ENCODE measurements around the gene UVRAG. TPM values are rescaled to one million over a fixed set of nuclear protein-coding genes. Genes with fewer than 3 reads are reported as not detected.

UVRAG gene
- total RNA-seq, 1 experiment from 2014 or later = 13.0 TPM

GRCh38 chr11:75900848-75901247 is 85.8 kb downstream of the UVRAG start:
- H3K4me1 ChIP-seq (ENCODE audit: insufficient read depth, low read length) = no peaks in the 10 kb centered on the region
- DNase-seq = no peak
- H3K27me3 ChIP-seq (ENCODE audit: low read length) = no peaks in the 10 kb centered on the region
- H4K20me1 ChIP-seq (ENCODE audit: low read length) = no peaks in the 10 kb centered on the region
- ATAC-seq = no peak
- intact Hi-C loops (cut with micrococcal nuclease) = no loop called here
- no TSS peak for BruUV-seq (replicated peaks)
- H3K36me3 ChIP-seq (ENCODE audit: low read depth, low read length) = no peaks in the 10 kb centered on the region
- no peaks in the 10 kb centered on the region for H3K9me2 ChIP-seq (replicated peaks; ENCODE audit: low read length)
- POLR2A ChIA-PET (ENCODE audit: unreplicated experiment) = no interaction called here
- H3K27ac ChIP-seq (ENCODE audit: low read length) = no peak overlapping the region
- no peaks in the 10 kb centered on the region for H3F3A ChIP-seq (ENCODE audit: low read length, unreplicated experiment)
- no peak overlapping the region for H3K9ac ChIP-seq (ENCODE audit: low read length)
- no peak overlapping the region for H3K4me3 ChIP-seq (ENCODE audit: low read length)
- no peak overlapping the region for H3K4me2 ChIP-seq (ENCODE audit: low read length)
- TF ChIP-seq EZH2 (IDR thresholded peaks at IDR 0.05; ENCODE audit: low read length, unreplicated experiment) (no peak), EZH2phosphoT487 (IDR thresholded peaks at IDR 0.05; ENCODE audit: borderline replicate concordance, low read length) (no peak), CTCF (conservative IDR thresholded peaks at IDR 0.05; ENCODE audit: low read depth, low read length) (no peak)
- no peaks in the 10 kb centered on the region for H3K79me2 ChIP-seq (ENCODE audit: low read length)
- CTCF ChIA-PET = no interaction called here
- H3K9me3 ChIP-seq (ENCODE audit: low read length) = no peaks in the 10 kb centered on the region
- no peak overlapping the region for H2AFZ ChIP-seq (ENCODE audit: low read length)

- no peaks in the 10 kb centered on the region for H3K36me3 ChIP-seq (ENCODE audit: low read depth, low read length)
- no peaks in the 10 kb centered on the region for H3K79me2 ChIP-seq (ENCODE audit: low read length)
- intact Hi-C loops (cut with micrococcal nuclease) = no loop called here
- TF ChIP-seq EZH2 (IDR thresholded peaks at IDR 0.05; ENCODE audit: low read length, unreplicated experiment) (no peak), EZH2phosphoT487 (IDR thresholded peaks at IDR 0.05; ENCODE audit: borderline replicate concordance, low read length) (no peak), CTCF (conservative IDR thresholded peaks at IDR 0.05; ENCODE audit: low read depth, low read length) (no peak)
- no TSS peak for BruUV-seq (replicated peaks)
- H4K20me1 ChIP-seq (ENCODE audit: low read length) = no peaks in the 10 kb centered on the region
- no peaks in the 10 kb centered on the region for H3F3A ChIP-seq (ENCODE audit: low read length, unreplicated experiment)
- no peak overlapping the region for H3K9ac ChIP-seq (ENCODE audit: low read length)
- no peak for ATAC-seq
- no peak overlapping the region for H3K4me2 ChIP-seq (ENCODE audit: low read length)
- H3K9me2 ChIP-seq (replicated peaks; ENCODE audit: low read length) = no peaks in the 10 kb centered on the region
- H3K27me3 ChIP-seq (ENCODE audit: low read length) = no peaks in the 10 kb centered on the region
- H2AFZ ChIP-seq (ENCODE audit: low read length) = no peak overlapping the region
- POLR2A ChIA-PET (ENCODE audit: unreplicated experiment) = interaction anchor here (0.7 kb wide), 1 partner anchor 135 kb away, joined by 3 read pairs; no protein-coding TSS in a partner anchor
- no peak for DNase-seq
- no peaks in the 10 kb centered on the region for H3K4me1 ChIP-seq (ENCODE audit: insufficient read depth, low read length)
- H3K4me3 ChIP-seq (ENCODE audit: low read length) = no peak overlapping the region
- H3K9me3 ChIP-seq (ENCODE audit: low read length) = no peaks in the 10 kb centered on the region
- CTCF ChIA-PET = no interaction called here
- H3K27ac ChIP-seq (ENCODE audit: low read length) = no peak overlapping the region
Observed at GRCh38 chr11:75902631-75903030, 87.6 kb downstream of the UVRAG start.

- Histone ChIP-seq H3K27me3 (ENCODE audit: low read length) (no peaks in the 10 kb centered on the region), H3K9me3 (ENCODE audit: low read length) (no peaks in the 10 kb centered on the region), H3K4me1 (ENCODE audit: insufficient read depth, low read length) (no peaks in the 10 kb centered on the region), H4K20me1 (ENCODE audit: low read length) (no peaks in the 10 kb centered on the region), H3K9me2 (replicated peaks; ENCODE audit: low read length) (no peaks in the 10 kb centered on the region), H2AFZ (ENCODE audit: low read length) (no peak overlapping the region), H3K79me2 (ENCODE audit: low read length) (no peaks in the 10 kb centered on the region), H3K27ac (ENCODE audit: low read length) (no peak overlapping the region), H3K4me2 (ENCODE audit: low read length) (no peak overlapping the region), H3F3A (ENCODE audit: low read length, unreplicated experiment) (no peaks in the 10 kb centered on the region), H3K9ac (ENCODE audit: low read length) (no peak overlapping the region), H3K4me3 (ENCODE audit: low read length) (no peak overlapping the region), H3K36me3 (ENCODE audit: low read depth, low read length) (no peaks in the 10 kb centered on the region)
- ChIA-PET CTCF (no interaction called here), POLR2A (ENCODE audit: unreplicated experiment) (interaction anchor here (0.6 kb wide), 1 partner anchor 506 kb away, joined by 8 read pairs; no protein-coding TSS in a partner anchor)
- no peak for ATAC-seq
- BruUV-seq (replicated peaks) = no TSS peak
- DNase-seq = no peak
- TF ChIP-seq CTCF (conservative IDR thresholded peaks at IDR 0.05; ENCODE audit: low read depth, low read length) = no peak
- TF ChIP-seq EZH2 (IDR thresholded peaks at IDR 0.05; ENCODE audit: low read length, unreplicated experiment) = no peak
- TF ChIP-seq EZH2phosphoT487 (IDR thresholded peaks at IDR 0.05; ENCODE audit: borderline replicate concordance, low read length) = no peak
- intact Hi-C loops (cut with micrococcal nuclease) = no loop called here
Observed at GRCh38 chr11:75903276-75903675, 88.3 kb downstream of the UVRAG start.

Data from PC-3 (cell line).